NCI-H2171 (cell line): ENCODE data around the gene RAC2.
"Not testable (repeated sequence)": the region's sequence is repeated elsewhere in the genome, so short reads cannot be mapped to it uniquely, and the experiment has no call there.

Experiments used
- DNase-seq: peaks from one replicate; lab custom pipeline; 2025; lab: John Stamatoyannopoulos, UW

The RAC2 gene

DNA sequence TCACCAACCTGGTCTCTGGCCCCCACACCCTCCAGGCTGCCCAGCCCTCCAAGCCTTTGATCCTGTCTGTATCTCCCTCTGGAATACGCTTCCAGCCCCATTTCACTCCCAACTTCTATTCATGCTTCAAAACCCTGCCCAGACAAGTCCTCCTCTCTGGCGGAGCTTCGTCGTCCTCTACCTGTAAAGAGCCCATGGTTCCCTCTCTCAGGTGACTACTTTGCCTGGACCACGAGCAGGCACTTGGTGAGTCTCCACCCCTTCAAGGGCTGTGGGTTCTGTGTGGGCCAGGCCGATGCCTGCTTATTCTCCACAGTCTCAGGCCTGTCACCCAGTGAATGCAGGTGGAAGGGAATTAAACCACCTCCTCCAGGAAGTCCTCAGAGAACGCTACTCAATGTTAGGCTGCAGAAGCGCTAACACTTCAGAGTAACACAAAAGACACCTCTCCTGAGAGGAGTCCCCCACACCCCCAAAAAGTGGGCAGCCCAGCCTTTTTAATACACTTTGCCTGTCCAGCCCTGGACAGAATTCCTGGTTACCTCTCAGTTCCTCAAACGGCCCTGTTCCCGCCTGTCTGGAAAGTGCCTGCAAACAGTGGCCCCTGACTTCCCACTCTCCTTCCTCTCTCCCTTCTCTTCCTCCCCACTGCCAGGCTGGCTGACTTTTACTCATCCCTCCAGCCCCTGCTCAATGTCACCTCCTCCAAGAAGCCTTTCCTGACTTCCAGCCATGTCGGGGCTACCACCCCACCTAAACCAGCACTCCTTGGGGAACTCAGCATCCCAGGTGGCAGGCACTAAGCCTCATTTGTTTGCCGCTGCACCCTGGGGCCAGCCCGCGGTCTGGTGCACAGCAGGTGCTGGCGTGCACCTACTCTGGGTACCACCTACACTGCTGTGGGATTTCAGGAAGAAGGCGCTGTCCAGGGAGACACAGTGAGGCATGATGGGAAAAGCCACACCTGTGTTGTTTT, 9.0 kb downstream of the RAC2 start:
- DNase-seq = no peak

DNA sequence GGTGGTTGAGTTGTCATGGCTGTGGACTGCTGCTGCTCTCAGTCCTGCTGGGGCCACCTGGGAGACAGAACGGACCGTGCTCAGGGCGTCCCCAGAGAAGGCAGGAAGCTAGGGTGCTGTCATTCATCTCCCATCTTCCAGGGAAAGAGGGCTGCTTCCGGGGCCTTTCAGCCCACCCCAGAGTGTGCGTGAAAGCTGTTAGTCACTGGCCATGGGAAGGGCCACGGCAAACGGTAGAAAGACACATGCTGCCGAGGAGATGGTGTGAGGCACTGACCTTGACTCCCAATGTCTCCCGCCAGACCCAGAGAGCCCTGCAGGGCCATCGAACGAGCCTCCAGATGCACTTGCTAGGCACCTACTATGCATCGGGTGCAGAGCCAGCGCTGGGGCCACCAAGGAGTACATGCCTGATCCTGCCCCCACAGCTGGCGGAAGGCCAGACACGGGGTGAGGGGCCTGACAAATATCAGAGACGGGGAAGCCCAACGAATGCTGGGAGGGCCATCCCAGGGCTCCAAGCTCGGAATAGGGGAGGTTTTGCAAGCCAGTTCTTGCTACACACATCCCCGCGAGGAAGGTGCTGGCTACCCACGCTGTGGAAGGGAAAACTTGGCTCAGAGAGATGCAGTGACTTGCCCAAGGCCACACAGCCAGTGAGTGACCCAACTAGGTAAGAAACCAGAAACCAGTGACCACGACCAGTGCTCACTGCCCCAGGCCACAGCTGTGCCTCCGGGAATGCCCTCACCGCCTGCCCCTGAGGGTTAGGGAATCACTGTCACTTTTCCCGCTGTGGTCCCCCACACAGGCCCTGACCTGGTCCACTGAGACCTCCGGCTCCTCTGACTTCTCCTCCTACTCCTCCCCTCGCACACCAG, 10.1 kb downstream of the RAC2 start:
- DNase-seq = no peak

DNA sequence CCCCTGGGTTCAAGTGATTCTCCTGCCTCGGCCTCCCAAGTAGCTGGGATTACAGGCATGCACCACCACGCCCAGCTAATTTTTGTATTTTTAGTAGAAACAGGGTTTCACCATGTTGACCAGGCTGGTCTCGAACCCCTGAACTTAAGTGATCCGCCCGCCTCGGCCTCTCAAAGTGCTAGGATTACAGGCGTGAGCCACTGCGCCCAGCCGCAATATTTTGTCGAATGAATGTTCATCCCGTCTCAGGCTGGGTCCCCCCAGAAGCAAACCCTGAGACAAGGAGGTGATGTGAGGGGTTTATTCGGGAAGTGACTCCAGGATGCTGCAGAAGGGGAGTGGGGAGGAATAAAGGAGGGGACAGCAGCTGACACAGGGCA, 10.7 kb downstream of the RAC2 start:
- not testable (repeated sequence) for DNase-seq

DNA sequence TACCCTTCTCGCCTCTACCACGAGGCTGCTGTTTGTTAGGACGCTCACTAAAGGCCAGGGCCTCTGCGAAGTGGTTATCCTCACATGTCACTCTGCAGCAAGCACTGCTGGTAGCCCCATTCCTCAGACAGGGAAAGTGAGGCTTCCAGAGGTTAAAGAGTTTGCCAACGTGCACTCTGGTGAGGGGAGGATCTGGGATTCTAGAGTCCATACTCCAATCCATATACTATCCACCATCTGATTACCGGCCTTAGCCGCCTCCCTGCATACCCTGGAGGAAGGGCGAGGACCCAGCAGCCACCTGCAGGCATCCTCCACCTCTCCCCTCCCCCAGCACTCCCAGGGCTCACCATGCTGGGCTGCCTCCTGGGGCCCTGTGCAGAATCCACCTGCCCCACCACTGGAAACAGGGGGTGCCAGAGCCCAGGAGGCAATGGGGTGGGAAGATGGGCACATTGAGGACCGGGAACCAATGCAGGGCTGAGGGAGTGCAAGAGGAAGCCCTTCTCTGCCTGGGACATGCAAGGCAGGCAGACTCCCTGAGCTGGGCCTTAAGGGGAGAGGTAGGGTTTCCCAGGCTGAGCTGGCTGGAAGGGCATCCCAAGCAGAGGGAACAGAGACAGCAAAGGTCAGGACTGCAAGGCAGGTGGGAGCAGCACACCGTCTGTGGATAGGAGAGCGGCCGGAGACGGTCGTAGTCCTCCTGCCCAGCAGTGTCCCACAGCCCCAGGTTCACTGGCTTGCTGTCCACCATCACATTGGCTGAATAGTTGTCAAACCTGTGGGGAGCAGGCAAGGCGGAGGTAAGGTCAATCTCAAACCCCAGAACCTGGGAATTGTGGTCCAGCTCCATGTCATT, 11.7 kb downstream of the RAC2 start:
- DNase-seq = no peak

DNA sequence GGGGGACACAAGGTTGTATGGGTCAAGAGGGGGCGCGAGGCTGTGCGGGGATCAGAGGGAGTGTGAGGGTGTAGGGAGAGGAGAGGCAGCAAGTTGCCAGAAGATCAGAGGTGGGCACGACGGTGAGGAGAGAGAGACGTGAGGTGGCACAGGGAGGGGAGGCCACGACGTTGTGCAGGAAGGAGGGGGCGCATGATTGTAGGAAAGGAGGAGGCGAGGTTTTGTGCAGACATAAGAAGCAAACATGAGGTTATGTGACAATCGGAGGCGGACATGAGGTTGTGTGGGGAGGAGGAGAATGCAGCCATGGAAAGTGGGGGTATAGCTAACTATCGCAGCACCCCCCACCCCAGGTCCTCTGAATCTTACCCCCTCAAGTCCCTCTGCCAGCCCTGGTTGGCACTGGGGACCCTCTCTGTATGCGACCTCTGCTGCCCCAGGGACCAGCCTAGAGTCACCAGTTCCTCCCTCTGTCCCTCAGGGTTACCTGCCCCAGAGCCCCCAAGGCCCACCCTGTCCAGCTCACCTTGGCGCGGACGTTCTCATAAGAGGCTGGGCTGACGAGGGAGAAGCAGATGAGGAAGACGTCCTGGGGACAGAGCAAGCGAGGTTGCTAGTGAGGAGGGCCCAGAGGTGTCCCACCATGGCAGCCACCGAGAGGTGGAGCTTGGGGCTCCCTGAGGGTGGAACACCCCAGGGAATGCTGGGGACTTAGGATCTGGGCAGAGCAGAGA, 12.5 kb downstream of the RAC2 start:
- no peak for DNase-seq

DNA sequence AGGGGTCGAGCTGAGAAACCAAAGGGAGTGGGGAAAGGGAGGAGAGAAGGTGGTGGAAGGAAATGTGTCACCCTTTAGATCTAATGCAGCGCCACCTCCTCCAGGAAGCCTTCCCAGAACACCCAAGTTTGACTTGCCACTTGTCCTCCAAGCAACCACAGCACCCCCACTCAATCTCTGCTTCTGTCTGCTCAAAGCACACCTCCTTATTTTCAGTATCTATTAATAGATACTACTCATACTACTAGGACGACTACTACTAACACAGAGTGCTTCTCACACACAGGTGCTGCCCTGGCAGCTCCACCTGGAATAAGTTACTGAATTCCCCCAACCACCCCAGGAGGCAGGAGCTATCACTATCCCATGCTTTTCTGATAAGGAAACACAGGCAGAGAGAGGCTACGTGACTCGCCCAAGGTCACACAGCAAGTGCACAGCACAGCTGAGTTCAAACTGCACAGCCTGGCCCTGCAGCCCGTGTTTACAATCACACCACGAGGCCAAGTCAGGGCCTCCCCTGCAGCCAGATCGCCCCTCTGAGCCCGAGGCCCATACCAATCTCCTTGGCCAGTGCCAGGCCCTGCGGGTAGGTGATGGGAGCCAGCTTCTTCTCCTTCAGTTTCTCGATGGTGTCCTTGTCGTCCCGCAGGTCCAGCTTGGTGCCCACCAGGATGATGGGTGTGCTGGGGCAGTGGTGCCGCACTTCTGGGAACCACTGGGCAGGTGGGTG, 13.2 kb downstream of the RAC2 start:
- no peak for DNase-seq

DNA sequence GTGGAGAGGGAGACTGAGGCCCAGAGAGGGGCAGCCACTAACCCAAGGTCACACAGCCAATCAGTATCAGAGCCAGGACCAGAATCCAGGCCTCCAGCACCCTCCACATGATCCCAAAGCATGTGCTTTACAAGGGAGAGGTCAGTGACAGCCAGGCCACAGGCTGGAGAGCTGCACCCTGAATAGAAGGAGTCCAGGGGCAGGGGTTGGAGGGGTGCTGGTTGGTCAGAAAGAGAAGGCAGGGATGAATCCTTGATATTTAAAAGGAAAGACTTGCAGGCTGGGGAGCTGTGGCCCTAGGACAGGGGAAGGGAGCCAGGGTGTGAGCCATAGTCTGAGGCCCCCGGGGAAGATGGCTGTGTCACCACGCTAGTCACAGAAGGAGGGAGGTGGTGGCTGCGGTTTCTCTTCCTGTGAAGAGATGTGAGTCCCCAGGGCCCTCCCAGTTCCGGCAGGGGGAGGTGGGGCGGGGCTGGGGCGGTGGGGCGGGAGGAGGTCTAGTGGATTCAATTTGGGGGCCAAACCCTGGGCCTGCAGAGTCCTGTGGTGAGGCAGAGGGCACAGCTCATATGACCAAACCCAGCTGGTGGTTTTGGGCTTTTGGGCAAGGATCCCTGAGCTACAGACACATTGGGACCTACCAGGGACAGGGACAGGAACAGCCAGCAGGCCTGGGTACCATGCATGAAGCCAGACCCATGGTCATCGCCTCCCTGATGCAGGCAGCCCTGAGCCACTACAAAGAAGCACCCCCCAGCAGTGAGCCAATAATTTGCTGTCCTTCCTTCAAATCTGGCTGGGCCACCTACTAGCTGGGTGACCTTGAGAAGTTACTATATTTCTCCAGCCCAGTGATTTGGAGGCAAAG, 14.0 kb downstream of the RAC2 start:
- no peak for DNase-seq

DNA sequence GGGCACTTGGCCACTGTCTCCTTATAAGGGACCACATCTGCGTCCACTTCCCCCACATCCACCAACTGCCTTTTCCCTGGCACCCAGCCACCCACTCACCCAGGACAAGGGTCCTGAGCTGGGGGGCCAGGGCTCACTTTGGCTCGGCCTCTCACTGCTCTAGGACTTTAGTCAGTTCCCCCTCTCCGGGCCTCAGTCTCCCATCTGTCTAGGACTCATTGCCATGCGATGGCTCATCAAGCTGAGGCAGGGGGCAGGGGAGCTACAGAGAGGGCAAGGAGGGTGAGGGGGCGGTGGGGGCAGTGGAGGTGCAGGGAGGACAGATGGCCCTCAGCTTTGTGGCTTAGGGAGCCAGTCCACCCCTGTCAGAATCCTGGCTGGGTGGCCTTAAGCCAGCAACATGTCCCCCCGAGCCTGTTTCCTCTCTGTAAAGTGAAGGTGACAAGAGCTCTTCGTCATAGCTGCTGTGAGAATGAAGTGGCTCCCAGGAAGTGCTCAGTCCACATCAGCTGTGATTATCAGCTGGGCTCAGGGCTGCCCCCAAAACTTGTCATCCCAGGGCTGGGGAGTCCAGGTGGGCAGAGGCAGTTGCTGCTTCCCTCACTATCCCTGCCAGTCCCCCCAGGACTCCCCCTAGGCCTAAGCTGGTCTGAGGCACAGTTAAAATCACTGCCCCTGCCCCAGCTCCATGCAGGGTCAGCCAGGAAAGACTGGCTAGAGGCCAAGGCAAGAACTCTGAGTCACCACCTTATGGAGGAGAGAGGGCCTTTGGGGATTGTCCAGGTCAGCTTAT, 14.9 kb downstream of the RAC2 start:
- no peak for DNase-seq

DNA sequence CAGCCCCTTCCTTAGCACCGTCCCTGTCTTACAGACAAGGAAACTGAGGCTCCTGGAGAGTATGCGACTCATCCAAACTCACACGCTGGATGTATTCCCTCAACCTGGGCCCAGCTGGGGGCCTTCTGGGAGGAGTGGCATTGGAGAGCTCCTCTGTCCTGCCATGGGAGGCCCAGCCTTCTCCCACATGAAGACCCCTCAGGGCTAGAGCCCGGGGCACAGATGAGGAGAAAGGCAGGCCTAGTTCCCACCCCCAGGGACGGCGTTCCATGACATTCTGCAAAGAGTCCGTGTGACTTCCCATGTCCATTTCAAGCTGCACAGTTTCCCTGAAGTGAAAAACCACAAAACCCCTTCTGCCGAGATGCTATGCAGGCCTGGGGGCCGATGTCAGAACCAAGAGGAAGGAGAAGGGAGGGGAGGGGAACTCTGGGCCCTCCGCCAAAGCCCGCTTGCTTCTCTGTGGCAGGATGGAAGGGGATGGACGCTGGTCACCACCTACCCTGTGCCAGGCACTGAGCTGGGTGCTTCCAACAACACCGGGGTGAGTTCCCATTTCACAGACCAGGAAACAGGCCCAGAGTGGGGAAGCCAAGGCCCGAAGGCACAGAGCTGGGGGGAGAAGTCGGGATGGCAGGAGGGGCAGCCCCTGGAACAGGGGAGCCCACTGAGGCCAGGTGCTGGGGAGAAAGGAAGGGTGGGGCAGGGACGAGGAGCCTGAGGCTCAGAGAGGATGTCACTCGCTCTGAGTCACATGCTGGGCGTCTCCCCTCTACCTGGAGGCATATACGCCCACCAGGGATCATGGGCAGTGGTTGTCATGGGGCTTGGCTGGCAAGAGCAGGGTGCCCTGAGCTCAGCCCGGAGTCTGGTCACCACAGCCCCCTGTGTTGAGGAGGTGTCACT, 15.7 kb downstream of the RAC2 start:
- no peak for DNase-seq

DNA sequence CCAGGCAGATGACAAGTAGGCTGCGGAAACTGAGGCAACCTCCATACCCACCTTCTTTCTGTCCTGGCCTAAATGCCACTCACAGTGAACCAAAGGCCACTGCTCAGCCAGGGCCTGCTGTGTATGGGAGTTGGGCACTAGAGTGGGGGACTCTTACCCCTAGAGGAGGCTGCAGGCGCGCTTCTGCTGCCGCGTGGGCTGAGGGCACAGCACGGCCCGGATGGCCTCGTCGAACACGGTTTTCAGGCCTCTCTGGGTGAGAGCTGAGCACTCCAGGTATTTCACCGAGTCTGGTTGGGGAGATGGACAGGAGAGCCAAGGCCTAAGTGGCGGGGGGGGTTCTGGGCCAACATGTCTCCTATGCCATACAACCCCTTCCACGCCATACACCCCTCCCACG, 17.6 kb downstream of the RAC2 start:
- no peak for DNase-seq

DNA sequence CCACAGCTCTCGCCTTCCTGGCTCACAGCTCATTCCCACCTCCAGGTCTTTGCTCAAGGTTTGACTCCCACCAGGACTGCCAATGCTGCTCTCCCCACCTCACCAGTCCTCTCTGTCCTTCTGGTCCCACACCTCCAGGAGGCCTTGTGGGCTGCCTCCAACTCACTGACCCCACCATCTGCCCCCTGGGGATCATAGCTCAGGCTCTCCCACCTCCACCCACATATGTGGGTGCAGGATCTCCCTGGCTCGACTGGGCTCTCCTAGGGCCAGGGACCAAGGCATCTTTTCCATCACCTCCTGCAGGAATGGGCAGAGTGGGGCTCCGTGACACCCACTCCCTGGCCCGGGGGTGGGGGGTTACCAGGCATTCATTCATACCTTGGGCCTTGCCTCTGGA, 18.0 kb downstream of the RAC2 start:
- DNase-seq = no peak

DNA sequence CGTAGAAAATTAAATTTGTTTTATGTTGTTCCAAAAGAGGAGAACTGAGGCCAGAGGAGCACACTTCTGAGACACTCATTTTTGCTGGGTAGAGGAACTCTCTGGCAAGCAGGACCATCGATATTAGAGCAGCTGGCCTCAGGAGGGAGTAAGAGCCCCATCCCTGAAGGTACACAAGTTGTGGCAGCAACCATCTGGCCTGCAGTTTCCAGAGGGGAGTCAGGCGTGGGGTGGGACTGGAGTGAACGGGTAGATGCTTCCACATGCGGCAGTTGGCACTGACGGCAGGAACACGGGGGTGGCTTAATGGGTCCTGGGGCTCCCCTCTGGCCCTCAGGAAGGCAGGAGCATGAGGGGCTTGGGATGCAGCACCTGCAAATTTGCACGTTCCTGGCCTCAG, 18.6 kb downstream of the RAC2 start:
- peak; percentile 79 for DNase-seq

DNA sequence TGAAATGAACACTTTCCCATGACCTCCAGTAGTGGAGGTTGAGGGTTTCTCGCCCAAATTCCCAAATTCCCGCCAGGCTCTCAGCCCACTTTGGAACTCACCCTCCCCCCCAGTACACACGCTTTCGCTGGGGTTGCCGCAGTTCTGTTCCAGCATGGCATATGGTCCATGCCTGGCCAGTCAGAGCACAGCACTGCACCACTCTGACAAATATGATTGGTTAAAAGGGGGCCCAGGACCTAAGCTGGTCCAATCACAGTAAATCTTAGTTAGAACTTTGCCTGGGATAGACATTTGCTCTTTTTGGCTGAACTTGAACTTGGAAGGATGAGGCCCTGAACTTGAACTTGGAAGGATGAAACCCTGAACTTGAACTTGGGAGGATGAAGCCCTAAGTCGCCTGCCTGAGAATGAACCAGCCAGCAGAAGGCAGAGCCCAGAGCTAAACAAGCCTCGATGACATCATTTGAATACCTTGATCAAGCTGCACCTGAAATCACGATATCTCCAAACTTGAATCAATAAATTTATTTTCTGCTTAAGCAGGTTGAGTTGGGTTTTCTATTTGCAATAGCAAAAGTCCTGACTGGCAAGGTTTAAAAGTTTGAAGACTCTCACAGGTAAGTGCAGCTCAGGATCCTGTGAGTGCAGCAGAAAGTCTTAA, 19.2 kb downstream of the RAC2 start:
- no peak for DNase-seq

DNA sequence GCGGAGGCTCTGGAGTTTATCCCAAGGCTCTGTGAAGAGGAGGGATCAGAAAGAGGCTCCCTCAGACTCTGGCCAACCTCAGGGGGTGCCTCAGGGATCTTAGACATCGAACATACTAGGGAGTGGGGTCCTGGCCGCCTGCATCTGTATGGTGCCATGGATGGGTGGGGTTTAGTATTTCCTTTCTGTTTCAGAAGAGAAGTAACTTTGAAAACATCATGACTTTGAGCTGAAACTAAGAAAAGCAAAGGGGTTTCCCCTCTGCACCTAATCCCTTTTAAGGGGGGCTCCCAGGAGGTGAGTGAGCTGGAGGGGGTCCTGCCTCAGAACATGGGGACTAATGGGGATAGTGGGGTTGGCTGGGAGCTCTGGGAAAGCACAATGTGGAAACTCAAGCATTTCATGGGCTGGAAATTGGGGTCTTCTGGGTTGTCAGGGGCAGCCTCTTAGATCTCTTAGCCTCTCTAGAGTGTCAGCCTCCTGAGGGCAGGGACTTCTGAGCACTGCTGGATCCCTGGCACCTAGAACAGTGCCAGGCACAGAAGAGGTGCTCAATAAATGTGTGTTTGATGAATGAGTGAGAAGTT, 20.0 kb downstream of the RAC2 start:
- DNase-seq = no peak

DNA sequence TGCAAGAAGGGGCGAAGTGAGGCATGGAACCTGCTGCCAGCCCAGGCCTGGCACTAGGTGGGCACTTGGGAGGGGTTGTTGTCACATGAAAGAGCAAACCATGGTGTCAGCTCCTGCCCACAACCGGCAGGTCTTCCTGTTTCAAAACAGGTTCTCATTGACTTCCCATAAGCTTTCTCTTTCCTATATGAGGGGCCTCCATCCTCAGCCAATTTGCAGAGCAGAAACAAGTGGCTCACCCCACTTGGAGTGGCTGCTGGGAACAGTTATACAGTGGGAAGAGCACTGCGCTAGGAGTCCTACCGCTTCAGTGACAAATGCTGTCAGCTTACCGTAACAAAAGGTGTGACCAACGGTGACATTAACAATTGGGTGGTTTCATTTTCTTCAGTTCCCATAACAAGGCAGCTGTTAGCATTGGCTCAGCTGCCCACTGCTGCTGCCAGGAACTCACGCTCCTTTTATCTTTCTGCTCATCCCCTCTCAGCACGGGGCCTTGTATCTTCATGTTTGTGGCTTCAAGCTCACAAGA, 21.6 kb downstream of the RAC2 start:
- no peak for DNase-seq
